HT-29 (cell line): Measurements from ENCODE around the gene SCG5. TPM values are rescaled to one million over a fixed set of nuclear protein-coding genes. Genes with fewer than 3 reads are reported as not detected.

Experiments
- DNase-seq: peaks from one replicate; pipeline ENCODE4 v3.0.0-alpha.2; 2015; ENCODE audit warnings: low spot score
- total RNA-seq: library from RNA; depleted of rRNA; stranded (reverse); fragments of >200 nt; shearing (Covaris generic); gene quantifications from 2 replicates; pipeline ENCODE4 v1.2.3, GENCODE V29; 2014

The SCG5 gene
- total RNA-seq, 1 experiment from 2014 or later = 0.25 TPM

GRCh38 chr15:32659340-32660155, 18.0 kb downstream of the SCG5 start:
- DNase-seq = peak; percentile 12

- no peak for DNase-seq
Measured at GRCh38 chr15:32663671-32664070, 22.2 kb downstream of the SCG5 start.

- DNase-seq = no peak
Measured at GRCh38 chr15:32664796-32665195, 23.3 kb downstream of the SCG5 start.

GRCh38 chr15:32667321-32667720, 25.8 kb downstream of the SCG5 start:
- DNase-seq = no peak

- DNase-seq = no peak
Measured at GRCh38 chr15:32668942-32669341, 27.4 kb downstream of the SCG5 start.

- no peak for DNase-seq
Measured at GRCh38 chr15:32669896-32670611, 28.5 kb downstream of the SCG5 start.

- DNase-seq = no peak
Measured at GRCh38 chr15:32670623-32671022, 29.1 kb downstream of the SCG5 start.

GRCh38 chr15:32671339-32672325, 30.1 kb downstream of the SCG5 start:
- DNase-seq = no peak

GRCh38 chr15:32674681-32675080, 33.2 kb downstream of the SCG5 start:
- DNase-seq = no peak

- DNase-seq = no peak
Measured at GRCh38 chr15:32675466-32675865, 34.0 kb downstream of the SCG5 start.

GRCh38 chr15:32676169-32676568, 34.7 kb downstream of the SCG5 start:
- no peak for DNase-seq

- DNase-seq = no peak
Measured at GRCh38 chr15:32677238-32677750, 35.8 kb downstream of the SCG5 start.

GRCh38 chr15:32679298-32679690, 37.8 kb downstream of the SCG5 start:
- no peak for DNase-seq

GRCh38 chr15:32682569-32682968, 41.1 kb downstream of the SCG5 start:
- no peak for DNase-seq

- no peak for DNase-seq
Measured at GRCh38 chr15:32682977-32683630, 41.6 kb downstream of the SCG5 start.

GRCh38 chr15:32683906-32684584, 42.5 kb downstream of the SCG5 start:
- no peak for DNase-seq

- DNase-seq = no peak
Measured at GRCh38 chr15:32685576-32685975, 44.1 kb downstream of the SCG5 start.

- DNase-seq = no peak
Measured at GRCh38 chr15:32687556-32687955, 46.0 kb downstream of the SCG5 start.

- DNase-seq = no peak
Measured at GRCh38 chr15:32688151-32688639, 46.7 kb downstream of the SCG5 start.
